Thymus (tissue), 11 donors: ENCODE results near the gene FZD4. TPM values are rescaled to one million over a fixed set of nuclear protein-coding genes. Genes with fewer than 3 reads are reported as not detected.

Experiments used
- DNase-seq, 9 donors: peaks; one replicate each; pipeline ENCODE4 v3.0.0-alpha.2; 2013; ENCODE audit warnings: low spot score in 9 of 9, low read depth in 6 of 9, missing footprints in 1 of 9
- H3K27ac ChIP-seq, 2 donors: one replicate each; pipeline ENCODE4 v1.5.1; 2013; ENCODE audit warnings: control low read depth in 1 of 2, low read depth in 1 of 2, low read length in 1 of 2, mild to moderate bottlenecking in 1 of 2, moderate library complexity in 1 of 2
- H3K27me3 ChIP-seq, 2 donors: one replicate each; pipeline ENCODE4 v1.5.1; 2013; ENCODE audit warnings: low read length in 1 of 2; ENCODE audit not compliant: control insufficient read depth in 2 of 2, insufficient read depth in 1 of 2
- H3K36me3 ChIP-seq, 2 donors: one replicate each; pipeline ENCODE4 v1.5.1; 2013; ENCODE audit warnings: low read length in 1 of 2, mild to moderate bottlenecking in 1 of 2, moderate library complexity in 1 of 2; ENCODE audit not compliant: control insufficient read depth in 2 of 2, insufficient read depth in 2 of 2
- H3K4me1 ChIP-seq, 2 donors: one replicate each; pipeline ENCODE4 v1.5.1; 2013; ENCODE audit warnings: low read length in 2 of 2; ENCODE audit not compliant: control insufficient read depth in 2 of 2, insufficient read depth in 2 of 2
- H3K4me3 ChIP-seq, 2 donors: one replicate each; pipeline ENCODE4 v1.5.1; 2013; ENCODE audit warnings: low read length in 2 of 2, control low read depth in 1 of 2, mild to moderate bottlenecking in 1 of 2
- H3K9me3 ChIP-seq, 2 donors: one replicate each; pipeline ENCODE4 v1.5.1; 2013; ENCODE audit warnings: low read length in 1 of 2, mild to moderate bottlenecking in 1 of 2; ENCODE audit not compliant: control insufficient read depth in 2 of 2, insufficient read depth in 1 of 2
- WGBS: extraction: QIAGEN DNeasy Blood & Tissue Kit; methylation state at CpG from one replicate; pipeline ENCODE4 v1.1.7; 2013; 5-methylcytosine and 5-hydroxymethylcytosine counted together
- polyA plus RNA-seq: library from polyadenylated mRNA; stranded (reverse); fragments of 200-250 nt; gene quantifications from one replicate; pipeline ENCODE4 v1.2.3, GENCODE V29; 2013
- total RNA-seq: library from RNA; stranded (reverse); fragments of 120-200 nt; gene quantifications from one replicate; pipeline ENCODE4 v1.2.4, GENCODE V29; 2013
- donor health status: healthy.

The FZD4 gene
- total and polyA plus RNA-seq, 2 donors: 3.4 to 5.9 TPM

GRCh38 chr11:86933891-86934581 lies 21.2 kb downstream of the FZD4 start:
- 64% methylated on average over 7 of the region's 7 CpGs for WGBS
- Histone ChIP-seq H3K36me3 (no peaks in the 10 kb centered on the region), H3K27ac (no peak overlapping the region), H3K4me3 (no peak overlapping the region), H3K9me3 (no peaks in the 10 kb centered on the region), H3K27me3 (no peaks in the 10 kb centered on the region), H3K4me1 (peaks cover 0 to 4% of the 10 kb centered on the region in 2 donors)
- DNase-seq: no peak

GRCh38 chr11:86932924-86933875 lies 22.0 kb downstream of the FZD4 start:
- DNase-seq: no peak
- H3K9me3 ChIP-seq: no peaks in the 10 kb centered on the region
- H3K27me3 ChIP-seq: no peaks in the 10 kb centered on the region
- no peak overlapping the region for H3K27ac ChIP-seq
- H3K4me3 ChIP-seq: no peak overlapping the region
- 79% methylated on average over 11 of the region's 11 CpGs for WGBS
- no peaks in the 10 kb centered on the region for H3K36me3 ChIP-seq
- peaks cover 0 to 4% of the 10 kb centered on the region in 2 donors for H3K4me1 ChIP-seq

- 35% methylated on average over 1 of the region's 1 CpG for WGBS
- H3K27me3 ChIP-seq: no peaks in the 10 kb centered on the region
Observed at GRCh38 chr11:86932259-86932585, 23.0 kb downstream of the FZD4 start.

GRCh38 chr11:86931548-86932258 lies 23.5 kb downstream of the FZD4 start:
- no peak overlapping the region for H3K4me3 ChIP-seq
- no peaks in the 10 kb centered on the region for H3K27me3 ChIP-seq
- H3K9me3 ChIP-seq: no peaks in the 10 kb centered on the region
- DNase-seq: no peak
- WGBS: 74% methylated on average over 8 of the region's 8 CpGs
- H3K4me1 ChIP-seq: peaks cover 0 to 4% of the 10 kb centered on the region in 2 donors
- H3K27ac ChIP-seq: no peak overlapping the region
- H3K36me3 ChIP-seq: no peaks in the 10 kb centered on the region

More at GRCh38 chr11:86932259-86932585, 23.0 kb downstream of the FZD4 start:
- no peaks in the 10 kb centered on the region for H3K36me3 ChIP-seq
- H3K27ac ChIP-seq: no peak overlapping the region
- no peaks in the 10 kb centered on the region for H3K9me3 ChIP-seq
- H3K4me1 ChIP-seq: peaks cover 0 to 4% of the 10 kb centered on the region in 2 donors
- DNase-seq: no peak
- no peak overlapping the region for H3K4me3 ChIP-seq

GRCh38 chr11:86930957-86931547 lies 24.1 kb downstream of the FZD4 start:
- Histone ChIP-seq H3K27ac (no peak overlapping the region), H3K27me3 (no peaks in the 10 kb centered on the region), H3K36me3 (no peaks in the 10 kb centered on the region), H3K4me3 (no peak overlapping the region), H3K9me3 (no peaks in the 10 kb centered on the region), H3K4me1 (peaks cover 0 to 4% of the 10 kb centered on the region in 2 donors)
- WGBS: 94% methylated on average over 1 of the region's 1 CpG
- DNase-seq: no peak

- WGBS: 95% methylated on average over 3 of the region's 3 CpGs
Observed at GRCh38 chr11:86926975-86927374, 28.2 kb downstream of the FZD4 start.

GRCh38 chr11:86923999-86924766 lies 31.0 kb downstream of the FZD4 start:
- Histone ChIP-seq H3K9me3 (no peaks in the 10 kb centered on the region), H3K36me3 (no peaks in the 10 kb centered on the region), H3K4me3 (no peak overlapping the region), H3K27me3 (no peaks in the 10 kb centered on the region), H3K4me1 (no peaks in the 10 kb centered on the region), H3K27ac (no peak overlapping the region)
- no peak for DNase-seq
- WGBS: 92% methylated on average over 6 of the region's 6 CpGs

More at GRCh38 chr11:86926975-86927374, 28.2 kb downstream of the FZD4 start:
- Histone ChIP-seq H3K4me3 (no peak overlapping the region), H3K4me1 (no peaks in the 10 kb centered on the region), H3K27me3 (no peaks in the 10 kb centered on the region), H3K9me3 (no peaks in the 10 kb centered on the region), H3K27ac (no peak overlapping the region), H3K36me3 (no peaks in the 10 kb centered on the region)
- DNase-seq: no peak

GRCh38 chr11:86922225-86922624 lies 33.0 kb downstream of the FZD4 start:
- Histone ChIP-seq H3K27ac (no peak overlapping the region), H3K4me1 (no peaks in the 10 kb centered on the region), H3K27me3 (no peaks in the 10 kb centered on the region), H3K9me3 (no peaks in the 10 kb centered on the region), H3K36me3 (no peaks in the 10 kb centered on the region), H3K4me3 (no peak overlapping the region)
- no peak for DNase-seq
- 98% methylated on average over 1 of the region's 1 CpG for WGBS
